IMR-90 (cell line): Measurements from ENCODE around the gene HMOX2. TPM values are rescaled to one million over a fixed set of nuclear protein-coding genes. Genes with fewer than 3 reads are reported as not detected.

Experiments used
- ATAC-seq: fragments of 200-7000 bp; cut with Tn5 transposase; 2 replicates; pipeline ENCODE4 v1.9.1; 2020; ENCODE audit warnings: low read depth, mild to moderate bottlenecking, moderate library complexity
- BruUV-seq: library from RNA; stranded (reverse); fragments of 400-500 nt; replicated peaks from 2 replicates; lab custom pipeline; 2021; lab: Mats Ljungman, UMichigan
- CTCF ChIA-PET: fragments of 300-600 bp; formaldehyde crosslinking; extraction: SDS; loops from one replicate; lab custom pipeline; 2021; ENCODE audit warnings: antibody characterized with exemption; lab: Yijun Ruan, JAX
- POLR2A ChIA-PET: fragments of 300-600 bp; sonication (Branson Sonifier 250); formaldehyde crosslinking; loops from one replicate; lab custom pipeline; 2022; ENCODE audit warnings: antibody characterized with exemption; ENCODE audit not compliant: unreplicated experiment; lab: Charles Lee
- DNase-seq: peaks from one replicate; pipeline ENCODE4 v3.0.0; 2013
- H2AFZ ChIP-seq: replicated peaks from 2 replicates; pipeline ENCODE3; 2013; ENCODE audit warnings: low read length, mild to moderate bottlenecking; ENCODE audit not compliant: poor library complexity
- H2AK5ac ChIP-seq: 2 replicates; pipeline ENCODE4 v1.6.1; 2013; ENCODE audit warnings: low read depth, low read length, inconsistent platforms
- H2AK9ac ChIP-seq: replicated peaks from 2 replicates; pipeline ENCODE3; 2013; ENCODE audit warnings: mild to moderate bottlenecking, low read depth, low read length, moderate library complexity; ENCODE audit not compliant: poor library complexity
- H2BK120ac ChIP-seq: 2 replicates; pipeline ENCODE4 v1.6.1; 2013; ENCODE audit warnings: low read depth, low read length, inconsistent platforms
- H2BK15ac ChIP-seq: 3 replicates; pipeline ENCODE4 v1.6.1; 2013; ENCODE audit warnings: low read depth, low read length, inconsistent platforms
- H2BK20ac ChIP-seq: 2 replicates; pipeline ENCODE4 v1.6.1; 2013; ENCODE audit warnings: low read depth, mild to moderate bottlenecking, inconsistent platforms, low read length, moderate library complexity
- H2BK5ac ChIP-seq: 2 replicates; pipeline ENCODE4 v1.6.1; 2013; ENCODE audit warnings: mild to moderate bottlenecking, low read depth, low read length, inconsistent platforms; ENCODE audit not compliant: poor library complexity, severe bottlenecking
- H3K14ac ChIP-seq: replicated peaks from 2 replicates; pipeline ENCODE4 v1.6.1; 2013; ENCODE audit warnings: low read depth, low read length, inconsistent platforms
- H3K18ac ChIP-seq: 2 replicates; pipeline ENCODE4 v1.6.1; 2013; ENCODE audit warnings: low read depth, low read length, control low read depth
- H3K23ac ChIP-seq: 2 replicates; pipeline ENCODE4 v1.6.1; 2013; ENCODE audit warnings: low read depth, low read length, inconsistent platforms
- H3K27ac ChIP-seq: 2 replicates; pipeline ENCODE4 v1.5.1; 2013; ENCODE audit warnings: mild to moderate bottlenecking, control low read depth, low read length; ENCODE audit not compliant: insufficient read depth
- H3K27me3 ChIP-seq: 2 replicates; pipeline ENCODE4 v1.6.1; 2013; ENCODE audit warnings: low read length; ENCODE audit not compliant: control insufficient read depth, insufficient read depth
- H3K36me3 ChIP-seq: 2 replicates; pipeline ENCODE4 v1.6.1; 2013; ENCODE audit warnings: low read length, mixed read lengths; ENCODE audit not compliant: control insufficient read depth, insufficient read depth
- H3K4ac ChIP-seq: 2 replicates; pipeline ENCODE4 v1.6.1; 2013; ENCODE audit warnings: low read depth, low read length, inconsistent platforms
- H3K4me1 ChIP-seq: 2 replicates; pipeline ENCODE4 v1.6.1; 2013; ENCODE audit warnings: low read length, mixed read lengths; ENCODE audit not compliant: control insufficient read depth, insufficient read depth
- H3K4me2 ChIP-seq: 2 replicates; pipeline ENCODE4 v1.6.1; 2013; ENCODE audit warnings: low read depth, mild to moderate bottlenecking, control low read depth, low read length, moderate library complexity
- H3K4me3 ChIP-seq: 2 replicates; pipeline ENCODE4 v1.5.1; 2013; ENCODE audit warnings: low read depth, mild to moderate bottlenecking, control low read depth, low read length, moderate library complexity; ENCODE audit not compliant: insufficient read depth
- H3K56ac ChIP-seq: 2 replicates; pipeline ENCODE4 v1.6.1; 2013; ENCODE audit warnings: low read length, inconsistent platforms; ENCODE audit not compliant: insufficient read depth; ENCODE audit errors: extremely low read depth
- H3K79me1 ChIP-seq, 2 experiments: 2 replicates each; pipeline ENCODE4 v1.6.1; 2013; ENCODE audit warnings: low read length in 2 of 2, inconsistent platforms in 1 of 2, low read depth in 1 of 2
- H3K9ac ChIP-seq: 2 replicates; pipeline ENCODE4 v1.6.1; 2013; ENCODE audit warnings: low read depth, low read length, control low read depth
- H3K9me1 ChIP-seq: 2 replicates; pipeline ENCODE4 v1.6.1; 2013; ENCODE audit warnings: low read length, inconsistent platforms; ENCODE audit not compliant: insufficient read depth
- H3K9me3 ChIP-seq: 2 replicates; pipeline ENCODE4 v1.6.1; 2013; ENCODE audit warnings: low read length; ENCODE audit not compliant: control insufficient read depth, insufficient read depth
- H4K20me1 ChIP-seq: 2 replicates; pipeline ENCODE4 v1.6.1; 2013; ENCODE audit warnings: low read length, inconsistent platforms; ENCODE audit not compliant: insufficient read depth
- H4K5ac ChIP-seq: 2 replicates; pipeline ENCODE4 v1.6.1; 2013; ENCODE audit warnings: mild to moderate bottlenecking, low read depth, low read length, control low read depth
- H4K8ac ChIP-seq, 2 experiments: 2 replicates each; pipeline ENCODE4 v1.6.1; 2013; ENCODE audit warnings: low read depth in 2 of 2, low read length in 2 of 2, control low read depth in 1 of 2, inconsistent platforms in 1 of 2
- H4K91ac ChIP-seq: 2 replicates; pipeline ENCODE4 v1.6.1; 2013; ENCODE audit warnings: low read depth, low read length, inconsistent platforms; ENCODE audit not compliant: insufficient read depth
- MAFK ChIP-seq: IDR thresholded peaks from 2 replicates; pipeline ENCODE4 v1.6.1; 2012; ENCODE audit warnings: low read depth, low read length, improper control_type of control experiment
- RCOR1 ChIP-seq: IDR thresholded peaks from 2 replicates; pipeline ENCODE4 v1.6.1; 2012; ENCODE audit warnings: mild to moderate bottlenecking, low read length, improper control_type of control experiment; ENCODE audit not compliant: insufficient replicate concordance
- RFX5 ChIP-seq: IDR thresholded peaks from 2 replicates; pipeline ENCODE4 v1.8.0; 2012; ENCODE audit warnings: low read depth, mild to moderate bottlenecking, low read length, moderate library complexity
- SMC3 ChIP-seq: fragments of 150-350 bp; IDR thresholded peaks from 2 replicates; pipeline ENCODE4 v1.6.1; 2016; ENCODE audit warnings: low read depth, mild to moderate bottlenecking, antibody characterized with exemption, low read length, moderate library complexity
- WGBS, 2 experiments: methylation state at CpG; one replicate each; pipeline versions ENCODE4 v1.1.5 to v1.1.7; 2013; ENCODE audit warnings: missing lambda C conversion rate in 2 of 2; ENCODE audit not compliant: insufficient read length in 1 of 2; ENCODE audit errors: extremely low coverage in 2 of 2; 5-methylcytosine and 5-hydroxymethylcytosine counted together
- dilution Hi-C: fragments of 300-500 bp; cut with HindIII; formaldehyde crosslinking; loops from one replicate; pipeline ENCODE4 v1.14.3; 2018; ENCODE audit warnings: low sequenced_read_pairs; ENCODE audit not compliant: unreplicated experiment
- in situ Hi-C: fragments of 300-500 bp; cut with MboI; formaldehyde crosslinking; loops from 3 replicates; pipeline ENCODE4 v1.14.3; 2019; ENCODE audit warnings: low sequenced_read_pairs, inconsistent platforms, mixed read lengths
- intact Hi-C: fragments of 100-400 bp; cut with micrococcal nuclease; formaldehyde crosslinking; loops from 2 replicates; pipeline ENCODE4 v1.10.0; 2022
- polyA plus RNA-seq, 3 experiments: library from polyadenylated mRNA; depleted of rRNA; stranded (reverse); fragments of >200 nt; gene quantifications; 2 replicates each; pipeline ENCODE4 v1.2.3, GENCODE V29; 2012; ENCODE audit warnings: low replicate concordance in 1 of 3
- total RNA-seq: library from RNA; depleted of rRNA; stranded (reverse); fragments of >200 nt; gene quantifications from 2 replicates; pipeline ENCODE4 v1.2.3, GENCODE V29; 2012

HMOX2 gene
- total and polyA plus RNA-seq, 2 of the 4 experiments (the other 2 are of a cell fraction): 93.9 to 98.8 TPM

DNA sequence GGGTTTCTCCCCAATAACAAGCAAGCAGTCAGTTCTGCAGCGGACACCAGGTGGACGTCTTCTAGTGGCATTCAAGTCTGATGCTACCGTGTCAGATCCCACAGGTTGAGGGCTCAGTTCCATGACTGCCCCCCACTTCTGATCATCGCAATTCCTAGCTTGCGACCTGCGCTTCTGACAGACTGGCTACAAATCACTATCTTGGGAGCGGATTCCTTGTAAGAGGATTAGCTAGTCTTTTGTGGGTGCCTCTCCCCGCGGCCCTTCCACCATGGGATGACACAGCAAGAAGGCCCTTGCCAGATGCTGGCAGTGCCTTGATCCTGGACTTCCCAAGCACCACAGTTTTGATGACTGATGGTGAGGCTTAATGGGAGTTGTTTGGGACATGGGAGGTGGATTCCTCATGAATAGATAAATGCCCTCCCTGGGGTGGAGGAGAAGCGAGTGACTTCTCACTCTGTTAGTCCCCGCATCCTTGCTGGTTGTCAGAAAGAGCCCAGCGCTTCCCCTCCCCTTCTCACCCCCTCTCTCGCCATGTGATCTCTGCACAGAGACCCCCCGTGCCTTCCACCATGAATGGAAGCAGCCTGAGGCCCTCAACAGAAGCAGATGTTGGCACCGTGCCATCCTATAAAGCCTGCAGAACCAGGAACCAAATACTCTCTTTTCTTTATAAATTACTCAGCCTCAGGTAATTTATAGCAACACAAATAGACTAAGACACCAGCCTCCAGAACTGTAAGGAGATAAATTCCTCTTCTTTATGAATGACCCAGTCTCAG is 43.3 kb downstream of the HMOX2 start:
- no peak overlapping the region for H2AK9ac ChIP-seq
- H3K14ac ChIP-seq: no peak overlapping the region
- WGBS, 2 experiments: 73% methylated on average over 6 of the region's 15 CpGs; no CpG with 5 or more reads in 1 of the 2 experiments
- H4K91ac ChIP-seq: no peak overlapping the region
- H3K9me3 ChIP-seq: no peaks in the 10 kb centered on the region
- no peak overlapping the region for H3K18ac ChIP-seq
- no peak overlapping the region for H4K5ac ChIP-seq
- H2BK120ac ChIP-seq: no peak overlapping the region
- H3K4me1 ChIP-seq: peaks cover 7% of the 10 kb centered on the region
- intact Hi-C loops (loop anchor here (10.0 kb wide), 1 partner anchor 435 kb away; the partner anchor contains the start of gene SEC14L5), in situ Hi-C loops (loop anchor here (25.0 kb wide), 1 partner anchor 443 kb away; the partner anchor contains the start of gene SEC14L5), dilution Hi-C loops (no loop called here)
- no peak overlapping the region for H3K27ac ChIP-seq
- H2BK5ac ChIP-seq: no peak overlapping the region
- ChIA-PET POLR2A (no interaction called here), CTCF (no interaction called here)
- no peak for DNase-seq
- H2BK15ac ChIP-seq: no peak overlapping the region
- no peak overlapping the region for H3K4me3 ChIP-seq
- no peak overlapping the region for H2AFZ ChIP-seq
- no peak for TF ChIP-seq MAFK
- TF ChIP-seq SMC3: no peak
- no peak for TF ChIP-seq RCOR1
- TF ChIP-seq RFX5: no peak
- H3K56ac ChIP-seq: no peak overlapping the region
- no peak overlapping the region for H3K23ac ChIP-seq
- peaks cover 11% of the 10 kb centered on the region; the same call in 1 of the 2 replicates for H4K20me1 ChIP-seq
- H3K36me3 ChIP-seq: no peaks in the 10 kb centered on the region
- H3K4ac ChIP-seq: no peak overlapping the region
- no peak for ATAC-seq
- BruUV-seq: no TSS peak
- H4K8ac ChIP-seq: no peak overlapping the region
- H3K9me1 ChIP-seq: peaks cover 8% of the 10 kb centered on the region
- H3K9ac ChIP-seq: no peak overlapping the region
- H3K4me2 ChIP-seq: no peak overlapping the region
- no peak overlapping the region for H2BK20ac ChIP-seq
- peaks cover 15 to 48% of the 10 kb centered on the region in 2 experiments for H3K79me1 ChIP-seq
- H2AK5ac ChIP-seq: no peak overlapping the region
- H3K27me3 ChIP-seq: no peaks in the 10 kb centered on the region
